Stimulated activated CD4-positive, alpha-beta T cell treated with anti-CD3 and anti-CD28 coated beads, Interleukin-12 subunit alpha, Interleukin-12 subunit beta, amount 100 ng/mL, for 24 hours (primary cell): Measurements from ENCODE around the gene CA11.
"Not testable (repeated sequence)": the region's sequence is repeated elsewhere in the genome, so short reads cannot be mapped to it uniquely, and the experiment has no call there.

Source experiments
- DNase-seq, 2 experiments: peaks; one replicate each; pipeline ENCODE4 v3.0.0-alpha.2; 2020; ENCODE audit warnings: low read depth in 2 of 2

CA11 gene

GRCh38 chr19:48646001-48646721 lies at the start of gene CA11:
CA11 (minus strand) TSS chr19:48646187; CDS start chr19:48645632, 555 bp downstream.
- DNase-seq, result peak; percentile 82 to 90

- not testable (repeated sequence) for DNase-seq
Observed at GRCh38 chr19:48693629-48694028, 47.6 kb upstream of the CA11 start.

GRCh38 chr19:48689449-48689848 lies 43.5 kb upstream of the CA11 start:
- no peak for DNase-seq

GRCh38 chr19:48687776-48688175 lies 41.8 kb upstream of the CA11 start:
- no peak for DNase-seq

GRCh38 chr19:48686637-48687036 lies 40.6 kb upstream of the CA11 start:
- not testable (repeated sequence) for DNase-seq

- DNase-seq, result no peak
Observed at GRCh38 chr19:48686088-48686487, 40.1 kb upstream of the CA11 start.

- DNase-seq, result no peak
Observed at GRCh38 chr19:48685583-48685982, 39.6 kb upstream of the CA11 start.

GRCh38 chr19:48683349-48683748 lies 37.4 kb upstream of the CA11 start:
- DNase-seq, result peak in 1 of 2 experiments; percentile 9

GRCh38 chr19:48681127-48681470 lies 35.1 kb upstream of the CA11 start:
- DNase-seq, result no peak

GRCh38 chr19:48680436-48681126 lies 34.6 kb upstream of the CA11 start:
- no peak for DNase-seq

GRCh38 chr19:48680006-48680405 lies 34.0 kb upstream of the CA11 start:
- DNase-seq, result not testable (repeated sequence)

GRCh38 chr19:48678201-48678600 lies 32.2 kb upstream of the CA11 start:
- no peak for DNase-seq

GRCh38 chr19:48676887-48677286 lies 30.9 kb upstream of the CA11 start:
- DNase-seq, result no peak

- DNase-seq, result no peak
Observed at GRCh38 chr19:48676487-48676886, 30.5 kb upstream of the CA11 start.

- DNase-seq, result peak; percentile 44 to 70
Observed at GRCh38 chr19:48674921-48675824, 29.2 kb upstream of the CA11 start.

GRCh38 chr19:48674216-48674809 lies 28.3 kb upstream of the CA11 start:
- DNase-seq, result no peak

GRCh38 chr19:48673436-48674100 lies 27.6 kb upstream of the CA11 start:
- no peak for DNase-seq

- DNase-seq, result no peak
Observed at GRCh38 chr19:48672994-48673393, 27.0 kb upstream of the CA11 start, which contains the start of gene NTN5. NTN5 (minus strand) TSS chr19:48673017; CDS start chr19:48670986, 2,031 bp downstream.

- no peak for DNase-seq
Observed at GRCh38 chr19:48671446-48671995, 25.5 kb upstream of the CA11 start.

GRCh38 chr19:48670699-48671445 lies 24.9 kb upstream of the CA11 start:
- no peak for DNase-seq
